CD8-positive, alpha-beta memory T cell (primary cell): ENCODE results near the gene EGR4. TPM values are rescaled to one million over a fixed set of nuclear protein-coding genes. Genes with fewer than 3 reads are reported as not detected.

ENCODE experiments used
- CTCF ChIA-PET: fragments of 350-600 bp; sonication (Branson Sonifier 250); formaldehyde crosslinking; loops from one replicate; lab custom pipeline; 2021; ENCODE audit warnings: antibody characterized with exemption; lab: Charles Lee
- POLR2A ChIA-PET: fragments of 350-600 bp; sonication (Branson Sonifier 250); formaldehyde crosslinking; loops from one replicate; lab custom pipeline; 2021; ENCODE audit warnings: antibody characterized with exemption; lab: Charles Lee
- DNase-seq, 5 donors: peaks; one replicate each; pipeline versions ENCODE4 v3.0.0 to v3.0.0-alpha.2; 2020 to 2022; ENCODE audit warnings: mixed read lengths in 1 of 5
- H3K27ac ChIP-seq: one replicate; pipeline ENCODE4 v1.7.0; 2013; ENCODE audit warnings: low read depth, mild to moderate bottlenecking, low read length, moderate library complexity
- H3K27me3 ChIP-seq: 2 replicates; pipeline ENCODE4 v1.7.0; 2013; ENCODE audit warnings: low read length, mild to moderate bottlenecking; ENCODE audit not compliant: insufficient read depth, poor library complexity, severe bottlenecking
- H3K36me3 ChIP-seq: 2 replicates; pipeline ENCODE4 v1.7.0; 2013; ENCODE audit warnings: mild to moderate bottlenecking, low read length, moderate library complexity; ENCODE audit not compliant: insufficient read depth
- H3K4me1 ChIP-seq: 2 replicates; pipeline ENCODE4 v1.7.0; 2013; ENCODE audit warnings: mild to moderate bottlenecking, low read length, moderate library complexity; ENCODE audit not compliant: insufficient read depth
- H3K4me3 ChIP-seq: 2 replicates; pipeline ENCODE4 v1.7.0; 2013; ENCODE audit warnings: mild to moderate bottlenecking, low read length
- H3K9me3 ChIP-seq: 2 replicates; pipeline ENCODE4 v1.7.0; 2013; ENCODE audit warnings: mild to moderate bottlenecking, low read length
- H3K27ac Mint-ChIP-seq, 8 donors: one replicate each; pipeline ENCODE4 v1.8.0; 2020 to 2021; ENCODE audit warnings: mixed read lengths in 8 of 8, mild to moderate bottlenecking in 6 of 8, inconsistent platforms in 3 of 8, moderate library complexity in 3 of 8
- H3K27me3 Mint-ChIP-seq, 2 donors: one replicate each; pipeline ENCODE4 v1.8.0; 2020 to 2021; ENCODE audit warnings: mixed read lengths in 2 of 2, mild to moderate bottlenecking in 1 of 2, moderate library complexity in 1 of 2
- H3K36me3 Mint-ChIP-seq, 3 donors: one replicate each; pipeline ENCODE4 v1.8.0; 2020 to 2021; ENCODE audit warnings: mixed read lengths in 3 of 3, inconsistent platforms in 1 of 3, mild to moderate bottlenecking in 1 of 3
- H3K4me1 Mint-ChIP-seq, 3 donors: one replicate each; pipeline ENCODE4 v1.8.0; 2020 to 2021; ENCODE audit warnings: mixed read lengths in 3 of 3, inconsistent platforms in 1 of 3, mild to moderate bottlenecking in 1 of 3
- H3K4me3 Mint-ChIP-seq, 7 donors: one replicate each; pipeline ENCODE4 v1.8.0; 2020 to 2021; ENCODE audit warnings: mixed read lengths in 7 of 7, mild to moderate bottlenecking in 6 of 7, moderate library complexity in 4 of 7, inconsistent platforms in 2 of 7
- H3K9me3 Mint-ChIP-seq, 5 donors: one replicate each; pipeline ENCODE4 v1.8.0; 2020 to 2022; ENCODE audit warnings: mixed read lengths in 5 of 5, mild to moderate bottlenecking in 3 of 5, moderate library complexity in 2 of 5, inconsistent platforms in 1 of 5
- polyA plus RNA-seq: library from polyadenylated mRNA; unstranded; fragments of 300-500 nt; fragmentation: Illumina TruSeq; gene quantifications from one replicate; pipeline ENCODE4 v1.2.3, GENCODE V29; 2021
- total RNA-seq, 2 experiments: library from RNA; stranded (reverse); gene quantifications; one replicate each; pipeline ENCODE4 v1.2.3, GENCODE V29; 2021

The EGR4 gene
- total and polyA plus RNA-seq, 3 experiments from 2014 or later: 0.31 to 0.55 TPM; not detected in 1

DNA sequence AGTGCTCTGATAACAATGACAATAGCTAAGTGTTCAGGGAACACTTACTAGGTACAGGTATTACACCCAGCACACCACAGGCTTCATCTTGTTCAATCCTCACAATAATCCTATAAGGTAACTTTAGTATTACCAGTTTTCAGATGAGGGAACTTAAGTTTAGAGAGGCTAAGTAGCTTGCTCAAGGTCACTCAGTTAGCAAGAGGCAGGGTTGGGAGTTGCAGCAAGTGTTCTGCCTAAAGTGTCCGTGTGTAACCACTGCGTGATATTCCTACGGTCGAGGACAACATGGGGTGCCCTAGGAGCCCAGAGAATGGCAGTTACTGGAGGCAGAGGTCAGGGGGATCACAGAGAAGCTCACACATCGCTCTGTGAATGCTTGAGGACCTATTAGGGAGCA, 30.2 kb upstream of the EGR4 start:
- H3K36me3 ChIP-seq: no peaks in the 10 kb centered on the region
- H3K4me1 Mint-ChIP-seq: no peaks in the 10 kb centered on the region
- POLR2A ChIA-PET: no interaction called here
- peaks cover 0 to 3% (median 0%) of the 10 kb centered on the region in 5 donors for H3K9me3 Mint-ChIP-seq
- H3K4me3 ChIP-seq: no peak overlapping the region
- CTCF ChIA-PET: no interaction called here
- no peak overlapping the region for H3K27ac Mint-ChIP-seq
- H3K4me3 Mint-ChIP-seq: no peak overlapping the region
- H3K36me3 Mint-ChIP-seq: no peaks in the 10 kb centered on the region
- peaks cover 34 to 69% of the 10 kb centered on the region in 2 donors for H3K27me3 Mint-ChIP-seq
- peaks cover 11% of the 10 kb centered on the region for H3K27me3 ChIP-seq
- DNase-seq: no peak
- H3K9me3 ChIP-seq: no peaks in the 10 kb centered on the region
- H3K27ac ChIP-seq: no peak overlapping the region
- no peaks in the 10 kb centered on the region for H3K4me1 ChIP-seq

DNA sequence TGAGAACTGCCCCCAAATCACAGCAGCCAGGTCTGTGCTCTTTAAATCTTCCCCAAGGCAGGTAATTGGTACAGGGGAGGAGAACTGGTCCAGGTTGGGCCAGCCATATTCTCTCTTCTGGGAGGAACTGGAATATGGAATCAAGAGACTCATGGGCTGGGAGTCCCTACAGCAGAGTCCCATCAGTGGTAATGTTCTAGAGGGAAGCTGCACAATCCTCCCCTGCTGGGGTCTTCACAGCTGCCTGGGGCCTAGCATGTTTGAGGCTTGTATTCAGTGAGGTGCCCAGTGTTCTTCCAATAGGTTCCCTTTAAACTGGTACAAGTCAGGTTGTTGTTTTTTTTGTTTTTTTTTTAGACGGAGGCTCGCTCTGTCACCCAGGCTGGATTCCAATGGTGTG, 21.1 kb upstream of the EGR4 start:
- Mint-ChIP-seq H3K4me3 (no peak overlapping the region), H3K27me3 (peaks cover 13 to 66% of the 10 kb centered on the region in 2 donors), H3K27ac (no peak overlapping the region), H3K9me3 (peaks cover 0 to 5% (median 1%) of the 10 kb centered on the region in 5 donors), H3K4me1 (no peaks in the 10 kb centered on the region), H3K36me3 (no peaks in the 10 kb centered on the region)
- no peak overlapping the region for H3K27ac ChIP-seq
- no peaks in the 10 kb centered on the region for H3K27me3 ChIP-seq
- H3K4me1 ChIP-seq: no peaks in the 10 kb centered on the region
- no peak overlapping the region for H3K4me3 ChIP-seq
- no peaks in the 10 kb centered on the region for H3K36me3 ChIP-seq
- DNase-seq: no peak
- no peaks in the 10 kb centered on the region for H3K9me3 ChIP-seq
- ChIA-PET POLR2A (no interaction called here), CTCF (no interaction called here)

DNA sequence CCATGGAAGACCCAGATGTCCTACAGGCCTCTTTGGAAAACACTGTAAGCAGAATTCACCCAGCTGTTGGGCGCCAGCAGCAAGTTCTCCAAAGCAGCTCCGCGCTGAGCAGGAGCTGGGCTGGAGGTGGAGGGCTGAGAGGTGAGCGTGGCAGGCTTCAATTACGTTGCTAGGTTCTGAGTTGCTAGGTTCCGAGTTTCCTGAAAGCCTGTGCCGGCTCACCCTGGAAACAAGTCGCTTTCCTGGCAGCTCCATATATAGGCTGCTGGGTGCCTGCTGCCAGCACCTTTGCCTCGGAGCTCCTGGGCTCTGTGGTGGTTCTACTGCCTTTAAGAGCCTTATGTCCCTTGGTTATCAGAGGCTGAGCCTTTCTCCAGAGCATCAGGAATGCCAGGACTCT, 14.4 kb upstream of the EGR4 start:
- DNase-seq: no peak
- no peaks in the 10 kb centered on the region for H3K36me3 ChIP-seq
- CTCF ChIA-PET: interaction anchor here (1.5 kb wide), 1 partner anchor 9 kb away, joined by 3 read pairs; no protein-coding TSS in a partner anchor
- POLR2A ChIA-PET: no interaction called here
- H3K9me3 ChIP-seq: no peaks in the 10 kb centered on the region
- Mint-ChIP-seq H3K9me3 (peaks cover 0 to 5% (median 1%) of the 10 kb centered on the region in 5 donors), H3K4me1 (no peaks in the 10 kb centered on the region), H3K27ac (no peak overlapping the region), H3K36me3 (peaks cover 0 to 1% (median 0%) of the 10 kb centered on the region in 3 donors), H3K4me3 (no peak overlapping the region), H3K27me3 (peaks cover 10 to 56% of the 10 kb centered on the region in 2 donors)
- no peaks in the 10 kb centered on the region for H3K4me1 ChIP-seq
- no peak overlapping the region for H3K27ac ChIP-seq
- no peak overlapping the region for H3K4me3 ChIP-seq
- no peaks in the 10 kb centered on the region for H3K27me3 ChIP-seq

DNA sequence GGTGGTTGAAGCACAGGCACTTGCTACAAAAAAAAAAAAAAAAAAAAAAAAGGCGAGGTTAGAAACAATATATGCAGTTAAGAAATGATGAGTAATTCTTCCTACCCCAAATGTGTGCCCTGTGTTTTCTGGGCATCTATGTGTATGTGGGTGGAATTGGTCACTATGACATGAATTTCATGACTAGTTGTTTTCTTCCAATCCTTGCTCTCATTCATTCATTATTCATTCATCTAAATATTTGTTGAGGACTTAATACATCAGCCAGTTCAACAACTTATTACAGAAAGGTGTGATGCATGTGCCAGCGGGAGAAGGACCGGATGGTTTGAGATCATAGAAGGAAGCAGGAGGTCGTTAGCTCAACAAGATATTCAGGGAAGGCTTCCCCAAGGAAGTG, 8.3 kb upstream of the EGR4 start:
- H3K9me3 ChIP-seq: no peaks in the 10 kb centered on the region
- Mint-ChIP-seq H3K9me3 (peaks cover 0 to 2% (median 0%) of the 10 kb centered on the region in 5 donors), H3K27ac (peak overlapping the region in 1 of 8 donors; percentile 65), H3K36me3 (peaks cover 0 to 1% (median 0%) of the 10 kb centered on the region in 3 donors), H3K4me3 (no peak overlapping the region), H3K27me3 (peaks cover 41 to 64% of the 10 kb centered on the region in 2 donors), H3K4me1 (no peaks in the 10 kb centered on the region)
- H3K36me3 ChIP-seq: no peaks in the 10 kb centered on the region
- no peak for DNase-seq
- POLR2A ChIA-PET: no interaction called here
- no peaks in the 10 kb centered on the region for H3K4me1 ChIP-seq
- H3K4me3 ChIP-seq: no peak overlapping the region
- no peak overlapping the region for H3K27ac ChIP-seq
- H3K27me3 ChIP-seq: peaks cover 11% of the 10 kb centered on the region
- CTCF ChIA-PET: no interaction called here

DNA sequence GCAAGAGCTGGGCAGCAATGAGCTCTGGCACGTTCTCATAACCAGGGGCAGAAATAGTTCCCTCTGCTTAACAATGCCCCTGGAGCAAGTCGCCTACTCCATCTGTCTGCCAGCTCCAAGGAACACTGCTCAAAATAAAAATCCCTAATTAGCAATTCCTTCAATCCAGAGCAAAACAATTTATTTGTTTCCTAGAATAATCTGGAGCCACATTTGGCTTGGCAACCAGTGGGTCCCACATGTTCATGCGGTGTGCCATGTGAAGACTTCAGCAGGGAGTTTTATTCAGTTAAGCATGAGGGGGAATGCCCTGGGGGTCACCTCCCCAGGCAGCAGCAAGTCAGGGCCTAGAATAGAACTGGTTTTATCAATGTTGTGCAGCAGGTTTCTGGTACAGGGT, 7.6 kb upstream of the EGR4 start:
- Histone ChIP-seq H3K4me3 (no peak overlapping the region), H3K4me1 (no peaks in the 10 kb centered on the region), H3K27ac (no peak overlapping the region), H3K36me3 (no peaks in the 10 kb centered on the region), H3K9me3 (no peaks in the 10 kb centered on the region), H3K27me3 (peaks cover 18% of the 10 kb centered on the region)
- H3K9me3 Mint-ChIP-seq: peaks cover 0 to 2% (median 0%) of the 10 kb centered on the region in 5 donors
- peaks cover 0 to under 1% (median 0%) of the 10 kb centered on the region in 3 donors for H3K36me3 Mint-ChIP-seq
- H3K4me1 Mint-ChIP-seq: no peaks in the 10 kb centered on the region
- H3K4me3 Mint-ChIP-seq: no peak overlapping the region
- CTCF ChIA-PET: no interaction called here
- DNase-seq: no peak
- no peak overlapping the region for H3K27ac Mint-ChIP-seq
- POLR2A ChIA-PET: no interaction called here
- H3K27me3 Mint-ChIP-seq: peaks cover 48 to 71% of the 10 kb centered on the region in 2 donors

DNA sequence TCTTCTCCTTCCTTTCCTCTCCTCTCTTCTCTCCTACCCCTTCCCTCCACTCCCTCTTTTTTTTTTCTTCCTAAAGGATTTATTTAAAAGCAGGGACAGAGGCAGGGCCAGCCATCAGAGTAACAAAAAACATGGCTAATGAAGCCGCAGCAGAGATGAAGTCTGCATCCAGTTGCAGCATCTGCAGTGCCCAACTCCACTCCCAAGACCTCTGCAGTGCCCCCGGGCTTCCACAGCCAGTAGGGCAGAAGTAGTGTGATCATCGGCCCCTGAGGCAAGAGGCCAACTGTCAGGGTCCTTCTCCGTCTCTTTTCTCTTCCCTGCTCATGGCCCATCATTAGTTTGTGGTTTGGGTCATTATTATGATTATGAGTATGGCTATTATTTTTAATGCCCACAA, 4.2 kb upstream of the EGR4 start:
- Histone ChIP-seq H3K4me1 (peaks cover 10% of the 10 kb centered on the region), H3K27me3 (peaks cover 42% of the 10 kb centered on the region), H3K36me3 (no peaks in the 10 kb centered on the region), H3K27ac (no peak overlapping the region), H3K9me3 (no peaks in the 10 kb centered on the region), H3K4me3 (no peak overlapping the region)
- no peaks in the 10 kb centered on the region for H3K36me3 Mint-ChIP-seq
- peaks cover 57 to 83% of the 10 kb centered on the region in 2 donors for H3K27me3 Mint-ChIP-seq
- DNase-seq: no peak
- ChIA-PET CTCF (no interaction called here), POLR2A (no interaction called here)
- no peak overlapping the region for H3K27ac Mint-ChIP-seq
- H3K9me3 Mint-ChIP-seq: peaks cover 0 to 4% (median 0%) of the 10 kb centered on the region in 5 donors
- H3K4me1 Mint-ChIP-seq: peaks cover 0 to 10% (median 4%) of the 10 kb centered on the region in 3 donors
- no peak overlapping the region for H3K4me3 Mint-ChIP-seq

DNA sequence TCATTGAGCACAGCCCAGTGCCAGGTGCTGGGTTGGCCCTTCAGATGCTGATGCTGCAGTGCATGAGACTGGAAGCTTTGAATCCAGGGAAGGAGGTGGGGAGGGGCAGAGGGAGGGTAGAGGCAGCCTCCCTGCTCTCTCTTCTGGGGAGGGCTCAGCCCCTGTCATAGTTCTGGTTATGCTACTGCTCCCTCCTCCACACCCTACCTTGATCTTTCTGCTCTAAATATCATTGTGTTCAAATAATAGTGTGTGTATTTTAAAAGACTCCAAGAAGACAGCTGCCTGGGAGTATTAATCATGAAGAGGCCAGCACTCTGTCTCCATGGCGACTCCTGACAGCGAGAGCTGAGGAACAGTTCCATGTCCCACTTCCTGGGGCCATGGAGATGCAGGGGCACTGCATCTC, 3.8 kb upstream of the EGR4 start:
- Mint-ChIP-seq H3K4me3 (no peak overlapping the region), H3K4me1 (peaks cover 0 to 15% (median 6%) of the 10 kb centered on the region in 3 donors), H3K36me3 (no peaks in the 10 kb centered on the region), H3K27me3 (peaks cover 59 to 81% of the 10 kb centered on the region in 2 donors), H3K9me3 (peaks cover 0 to 2% (median 0%) of the 10 kb centered on the region in 5 donors), H3K27ac (no peak overlapping the region)
- Histone ChIP-seq H3K27ac (no peak overlapping the region), H3K4me1 (peaks cover 15% of the 10 kb centered on the region), H3K36me3 (no peaks in the 10 kb centered on the region), H3K9me3 (no peaks in the 10 kb centered on the region), H3K27me3 (peaks cover 46% of the 10 kb centered on the region), H3K4me3 (no peak overlapping the region)
- DNase-seq: no peak
- POLR2A ChIA-PET: no interaction called here
- CTCF ChIA-PET: no interaction called here

DNA sequence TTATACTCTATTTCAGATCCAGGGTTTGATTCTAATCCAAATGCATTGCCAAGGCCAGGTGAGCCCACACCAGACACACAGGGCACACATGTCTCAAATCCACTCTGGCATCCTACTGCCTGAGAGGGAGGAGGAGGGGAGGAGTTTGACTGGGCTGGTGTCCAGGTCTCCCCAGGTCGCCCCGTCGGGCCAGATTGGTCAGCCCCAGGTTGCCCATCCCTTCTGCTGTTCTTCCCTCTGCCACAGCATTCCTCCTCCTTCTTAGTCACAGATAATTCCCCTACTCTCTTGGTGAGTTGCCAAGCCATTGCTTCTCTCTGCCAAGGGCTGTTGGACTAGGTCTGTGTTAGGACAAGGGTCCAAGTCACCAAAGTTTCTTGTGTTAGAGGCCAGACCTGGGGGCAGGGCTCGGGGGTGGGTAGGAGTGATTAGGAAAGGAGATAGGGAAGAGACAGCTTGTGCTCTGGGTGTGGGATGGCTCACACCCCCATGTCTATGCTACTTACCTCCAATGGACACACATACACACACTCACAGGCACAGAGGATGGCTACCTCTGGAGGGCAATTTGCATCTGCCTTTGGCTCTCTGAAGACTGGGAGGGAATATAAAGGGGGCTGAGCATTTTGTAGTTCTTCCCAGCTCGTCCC, 2.5 kb upstream of the EGR4 start:
- Mint-ChIP-seq H3K4me3 (peak overlapping the region in 1 of 7 donors; percentile 28), H3K27ac (peak overlapping the region in 1 of 8 donors; percentile 71), H3K4me1 (peaks cover 7 to 28% (median 14%) of the 10 kb centered on the region in 3 donors), H3K27me3 (peaks cover 59 to 75% of the 10 kb centered on the region in 2 donors), H3K9me3 (peaks cover 0 to 4% (median 0%) of the 10 kb centered on the region in 5 donors), H3K36me3 (no peaks in the 10 kb centered on the region)
- Histone ChIP-seq H3K36me3 (no peaks in the 10 kb centered on the region), H3K27ac (no peak overlapping the region), H3K4me1 (peaks cover 27% of the 10 kb centered on the region), H3K27me3 (peaks cover 50% of the 10 kb centered on the region), H3K4me3 (no peak overlapping the region), H3K9me3 (no peaks in the 10 kb centered on the region)
- ChIA-PET POLR2A (no interaction called here), CTCF (no interaction called here)
- no peak for DNase-seq
